Fibroblast of lung (primary cell): Measurements from ENCODE around the gene COL4A1. TPM values are rescaled to one million over a fixed set of nuclear protein-coding genes. Genes with fewer than 3 reads are reported as not detected.

ENCODE experiments used
- DNase-seq, 2 donors: peaks; one replicate each; pipeline versions ENCODE4 v3.0.0 to v3.0.0-alpha.2; 2010; ENCODE audit warnings: low read depth in 2 of 2
- H2AFZ ChIP-seq: 2 replicates; pipeline ENCODE4 v1.5.1; 2012; ENCODE audit warnings: low read length, control low read depth, inconsistent platforms
- H3K27ac ChIP-seq: 2 replicates; pipeline ENCODE4 v1.5.1; 2011; ENCODE audit warnings: low read length, control low read depth; ENCODE audit not compliant: insufficient read depth
- H3K27me3 ChIP-seq: 2 replicates; pipeline ENCODE4 v1.5.1; 2011; ENCODE audit warnings: mild to moderate bottlenecking, low read length; ENCODE audit not compliant: control insufficient read depth, insufficient read depth
- H3K36me3 ChIP-seq: 2 replicates; pipeline ENCODE4 v1.5.1; 2011; ENCODE audit warnings: low read length; ENCODE audit not compliant: control insufficient read depth, insufficient read depth
- H3K4me1 ChIP-seq: 2 replicates; pipeline ENCODE4 v1.5.1; 2011; ENCODE audit warnings: low read length; ENCODE audit not compliant: control insufficient read depth, insufficient read depth; ENCODE audit errors: extremely low read depth
- H3K4me2 ChIP-seq: 2 replicates; pipeline ENCODE4 v1.5.1; 2011; ENCODE audit warnings: low read length, control low read depth; ENCODE audit not compliant: insufficient read depth; ENCODE audit errors: extremely low read depth
- H3K4me3 ChIP-seq, 4 experiments: fragments of 200-600 bp in 1 of 4; sonication (generic) in 1 of 4; replicated peaks in 1 of 4; 2 replicates each; pipeline ENCODE4 v1.5.1; 2011 to 2016; ENCODE audit warnings: low read length in 4 of 4, low read depth in 3 of 4, mild to moderate bottlenecking in 3 of 4, control low read depth in 2 of 4, inconsistent platforms in 1 of 4, mixed read lengths in 1 of 4; ENCODE audit not compliant: insufficient read depth in 1 of 4; ENCODE audit errors: control extremely low read depth in 1 of 4
- H3K79me2 ChIP-seq: 2 replicates; pipeline ENCODE4 v1.5.1; 2012; ENCODE audit warnings: mild to moderate bottlenecking, low read length, inconsistent platforms; ENCODE audit not compliant: control insufficient read depth, insufficient read depth
- H3K9ac ChIP-seq: 2 replicates; pipeline ENCODE4 v1.5.1; 2011; ENCODE audit warnings: mild to moderate bottlenecking, low read length, control low read depth; ENCODE audit not compliant: insufficient read depth
- H3K9me3 ChIP-seq: 2 replicates; pipeline ENCODE4 v1.5.1; 2012; ENCODE audit warnings: low read depth, low read length; ENCODE audit not compliant: control insufficient read depth, insufficient read depth
- H4K20me1 ChIP-seq: 2 replicates; pipeline ENCODE4 v1.5.1; 2011; ENCODE audit warnings: low read length; ENCODE audit not compliant: control insufficient read depth, insufficient read depth; ENCODE audit errors: extremely low read depth
- CTCF ChIP-seq, 2 donors: IDR thresholded peaks in 1 of 2; conservative IDR thresholded peaks in 1 of 2; 1 replicate in 1 of 2; 2 replicates in 1 of 2; pipeline ENCODE4 v1.5.1; 2011 to 2012; ENCODE audit warnings: low read length in 2 of 2, control low read depth in 1 of 2, inconsistent platforms in 1 of 2, low read depth in 1 of 2, mild to moderate bottlenecking in 1 of 2
- EZH2 ChIP-seq: IDR thresholded peaks from 2 replicates; pipeline ENCODE4 v1.5.1; 2012; ENCODE audit warnings: low read length, control low read depth, mild to moderate bottlenecking; ENCODE audit errors: missing control alignments
- polyA plus RNA-seq, 2 donors: library from polyadenylated mRNA; depleted of rRNA in 1 of 2; stranded (reverse) in 1 of 2; unstranded in 1 of 2; fragments of >200 nt; gene quantifications; 2 replicates each; pipeline ENCODE4 v1.2.1, GENCODE V29; 2011 to 2012; ENCODE audit warnings: missing spikeins in 1 of 2
- total RNA-seq: library from RNA; depleted of rRNA; stranded (reverse); fragments of >200 nt; gene quantifications from 2 replicates; pipeline ENCODE4 v1.2.1, GENCODE V29; 2014

The COL4A1 gene
- total and polyA plus RNA-seq, 2 donors (not counting 1 experiment from before 2014, with no cell fraction given) = 34.0 to 607 TPM

- Histone ChIP-seq H3K9ac (peak overlapping the region; percentile 34), H3K4me2 (no peak overlapping the region), H4K20me1 (no peaks in the 10 kb centered on the region)
Observed at GRCh38 chr13:110327051-110327721, 20.2 kb upstream of the COL4A1 start.

GRCh38 chr13:110326263-110326904 is 19.4 kb upstream of the COL4A1 start:
- Histone ChIP-seq H2AFZ (no peak overlapping the region), H3K4me3 (no peak overlapping the region), H3K79me2 (peaks cover 58% of the 10 kb centered on the region), H3K9ac (no peak overlapping the region), H3K4me2 (no peak overlapping the region), H3K4me1 (peaks cover 50% of the 10 kb centered on the region), H3K9me3 (no peaks in the 10 kb centered on the region), H3K27ac (peak overlapping the region; percentile 65), H4K20me1 (no peaks in the 10 kb centered on the region), H3K36me3 (no peaks in the 10 kb centered on the region), H3K27me3 (no peaks in the 10 kb centered on the region)
- TF ChIP-seq EZH2 (no peak), CTCF (conservative IDR thresholded peaks at IDR 0.05 in 1 of 2, IDR thresholded peaks at IDR 0.05 in 1 of 2; ENCODE audit: low read depth in 1 of 2, low read length in 2 of 2) (no peak)
- DNase-seq = peak in 1 of 2 donors; percentile 40

More at GRCh38 chr13:110327051-110327721, 20.2 kb upstream of the COL4A1 start:
- TF ChIP-seq CTCF (conservative IDR thresholded peaks at IDR 0.05 in 1 of 2, IDR thresholded peaks at IDR 0.05 in 1 of 2; ENCODE audit: low read depth in 1 of 2, low read length in 2 of 2) (no peak), EZH2 (no peak)
- DNase-seq = peak in 1 of 2 donors; percentile 78
- peak overlapping the region; percentile 65 for H3K27ac ChIP-seq
- peaks cover 51% of the 10 kb centered on the region for H3K4me1 ChIP-seq
- peaks cover 56% of the 10 kb centered on the region for H3K79me2 ChIP-seq
- H3K4me3 ChIP-seq = no peak overlapping the region
- H3K9me3 ChIP-seq = no peaks in the 10 kb centered on the region
- no peaks in the 10 kb centered on the region for H3K36me3 ChIP-seq
- no peaks in the 10 kb centered on the region for H3K27me3 ChIP-seq
- no peak overlapping the region for H2AFZ ChIP-seq

GRCh38 chr13:110324026-110324749 is 17.2 kb upstream of the COL4A1 start:
- H4K20me1 ChIP-seq = no peaks in the 10 kb centered on the region
- H3K4me3 ChIP-seq = no peak overlapping the region
- H3K4me2 ChIP-seq = no peak overlapping the region
- H3K36me3 ChIP-seq = no peaks in the 10 kb centered on the region
- no peak overlapping the region for H3K9ac ChIP-seq
- H3K79me2 ChIP-seq = peaks cover 58% of the 10 kb centered on the region
- no peaks in the 10 kb centered on the region for H3K27me3 ChIP-seq
- peak overlapping the region; percentile 9 for H3K27ac ChIP-seq
- no peak for DNase-seq
- TF ChIP-seq CTCF (conservative IDR thresholded peaks at IDR 0.05 in 1 of 2, IDR thresholded peaks at IDR 0.05 in 1 of 2; ENCODE audit: low read depth in 1 of 2, low read length in 2 of 2) = no peak
- TF ChIP-seq EZH2 = no peak
- no peaks in the 10 kb centered on the region for H3K9me3 ChIP-seq
- peaks cover 47% of the 10 kb centered on the region for H3K4me1 ChIP-seq
- no peak overlapping the region for H2AFZ ChIP-seq
